GM18499 (cell line): ENCODE results near the gene INPP5K.
A peak's percentile ranks its signal among the peaks of the same experiment; 100 is the strongest.
"Not testable (repeated sequence)": the region's sequence is repeated elsewhere in the genome, so short reads cannot be mapped to it uniquely, and the experiment has no call there.

Experiments
- ATAC-seq: cut with Tn5 transposase; IDR thresholded peaks from one replicate; pipeline ENCODE4 v1.9.1; 2021; ENCODE audit warnings: moderate number of reproducible peaks; ENCODE audit not compliant: insufficient read depth, unreplicated experiment

The INPP5K gene

DNA sequence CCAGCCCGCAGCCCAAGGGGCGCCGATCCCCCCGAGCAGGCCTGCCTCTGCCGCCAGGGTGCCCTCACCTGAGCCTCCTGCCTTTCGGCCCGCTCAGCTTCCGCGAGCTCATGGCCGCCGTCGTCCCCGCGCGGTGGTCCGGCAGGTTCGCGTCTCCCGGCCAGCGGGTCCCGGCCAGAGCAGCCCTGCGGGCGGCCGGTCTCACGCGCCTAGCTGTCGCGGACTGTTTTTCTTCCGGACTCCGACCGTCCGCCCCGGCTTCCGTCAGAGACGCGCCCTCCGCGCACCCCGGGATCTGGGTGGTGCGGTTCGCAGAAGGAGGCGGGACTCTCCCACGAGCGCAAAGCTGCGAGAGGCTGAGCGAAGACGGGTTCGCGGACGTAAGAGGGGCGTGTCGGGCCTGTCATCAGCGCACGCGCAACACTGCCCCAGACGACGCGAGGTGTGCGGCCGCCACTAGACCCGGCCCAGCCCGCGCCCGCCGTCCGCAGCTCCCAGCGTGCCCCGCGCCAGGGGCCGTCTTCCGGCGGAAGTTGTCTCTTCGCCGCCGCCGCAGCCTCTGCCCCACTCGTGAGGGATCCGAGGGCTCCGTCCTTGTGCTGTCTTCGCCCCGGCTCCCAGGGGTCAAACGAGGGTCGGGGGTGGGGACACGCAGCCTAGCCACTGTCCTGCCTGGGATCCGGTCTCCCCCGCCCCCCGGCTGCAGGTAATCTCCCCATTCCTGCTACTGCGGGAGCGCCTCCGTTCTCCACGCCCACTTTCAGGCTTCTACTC lies at the start of gene INPP5K:
INPP5K (minus strand) TSS at position 225 of the 774 bp plus-strand sequence; CDS start at position 112, 113 bp downstream.
- peak; percentile 50 for ATAC-seq

DNA sequence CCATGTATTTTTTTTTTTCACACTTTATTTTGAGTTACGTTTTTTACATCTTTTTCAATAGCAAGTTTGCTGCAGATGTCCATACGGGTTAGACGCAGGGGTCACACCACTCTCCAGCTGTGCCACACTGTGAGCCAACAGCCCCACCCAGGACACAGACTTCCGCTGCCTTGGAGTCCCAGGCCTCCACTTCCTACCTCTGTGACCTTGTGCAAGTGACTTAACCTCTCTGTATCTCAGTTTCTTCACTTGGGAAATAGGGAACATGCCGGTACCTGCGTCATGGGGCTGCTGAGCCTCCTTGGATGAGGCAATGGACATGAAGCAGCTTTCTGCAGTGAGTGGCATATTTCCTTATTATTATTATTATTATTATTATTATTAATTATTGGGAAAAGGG lies 49.5 kb upstream of the INPP5K start:
- ATAC-seq, result no peak

DNA sequence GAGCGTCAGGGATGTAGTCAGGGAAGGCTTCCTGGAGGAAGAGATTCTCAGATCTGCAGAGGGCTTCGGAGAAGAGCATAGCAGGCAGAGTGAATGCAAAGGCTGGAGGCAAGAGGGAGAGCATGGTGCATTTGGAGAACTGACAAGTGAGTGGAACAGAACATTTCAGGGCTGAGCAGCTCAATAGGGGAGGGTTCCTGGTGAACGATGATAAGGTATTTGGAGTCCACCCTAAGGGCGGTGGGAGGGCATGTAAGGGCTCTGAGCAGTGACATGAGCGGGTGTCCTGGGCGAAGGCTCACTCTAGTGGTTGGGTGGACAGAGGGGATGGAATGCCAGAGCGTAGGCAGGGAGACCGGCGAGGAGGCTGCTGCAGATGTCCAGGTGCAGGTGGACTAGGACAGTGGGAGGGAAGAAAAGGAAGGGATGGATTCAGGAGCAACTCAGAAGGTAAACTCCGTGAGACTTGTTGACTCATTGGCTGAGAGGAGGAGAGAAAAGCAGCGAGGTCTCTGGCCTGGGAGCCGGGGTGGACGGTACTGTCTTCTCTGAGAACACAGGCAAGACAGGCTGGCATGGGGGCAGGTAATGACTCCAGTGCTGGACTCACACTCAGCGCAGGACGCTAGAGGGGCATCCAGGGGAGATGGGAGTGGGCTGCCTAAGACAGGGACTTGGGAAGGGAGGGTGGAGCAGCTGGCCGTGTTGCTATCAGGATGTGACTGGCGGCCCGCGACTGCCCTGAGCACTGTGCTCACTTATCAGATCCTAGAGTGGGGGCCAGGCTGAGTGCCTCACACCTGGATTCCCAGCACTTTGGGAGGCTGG lies 47.6 kb upstream of the INPP5K start:
- no peak for ATAC-seq

DNA sequence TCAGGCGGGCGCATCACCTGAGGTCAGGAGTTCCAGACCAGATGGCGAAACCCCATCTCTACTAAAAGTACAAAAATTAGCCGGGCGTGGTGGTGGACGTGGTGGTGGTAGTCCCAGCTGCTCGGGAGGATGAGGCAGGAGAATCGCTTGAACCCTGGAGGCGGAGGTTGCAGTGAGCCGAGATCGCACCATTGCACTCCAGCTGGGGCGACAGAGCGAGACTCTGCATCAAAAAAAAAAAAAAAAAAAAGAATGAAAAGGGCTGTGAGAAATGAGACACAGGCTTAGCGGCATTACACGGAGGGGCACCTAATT lies 47.0 kb upstream of the INPP5K start:
- not testable (repeated sequence) for ATAC-seq

DNA sequence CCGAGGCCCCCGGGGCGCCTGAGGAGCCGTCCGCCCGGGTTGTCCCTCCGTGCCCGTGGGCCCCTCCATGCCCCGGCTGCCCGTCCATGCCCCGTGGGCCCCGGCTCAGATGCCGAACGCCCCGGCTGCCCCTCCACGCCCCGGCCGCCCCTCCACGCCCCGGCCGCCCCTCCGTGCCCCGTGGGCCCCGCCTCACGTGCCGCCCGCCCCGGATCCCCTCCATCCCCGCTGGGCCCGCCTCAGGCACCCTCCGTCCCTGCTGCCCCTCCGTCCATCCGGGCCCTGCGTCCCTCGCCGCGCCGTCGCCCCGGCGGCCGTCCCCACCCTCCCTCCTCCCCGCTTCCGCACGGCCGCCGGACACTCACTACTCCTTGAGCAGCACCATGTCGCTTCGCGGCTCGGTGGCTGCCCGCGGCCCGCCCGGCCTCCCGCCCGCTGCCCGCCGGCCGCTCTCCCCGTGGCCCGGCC lies 45.8 kb upstream of the INPP5K start:
- ATAC-seq, result no peak

DNA sequence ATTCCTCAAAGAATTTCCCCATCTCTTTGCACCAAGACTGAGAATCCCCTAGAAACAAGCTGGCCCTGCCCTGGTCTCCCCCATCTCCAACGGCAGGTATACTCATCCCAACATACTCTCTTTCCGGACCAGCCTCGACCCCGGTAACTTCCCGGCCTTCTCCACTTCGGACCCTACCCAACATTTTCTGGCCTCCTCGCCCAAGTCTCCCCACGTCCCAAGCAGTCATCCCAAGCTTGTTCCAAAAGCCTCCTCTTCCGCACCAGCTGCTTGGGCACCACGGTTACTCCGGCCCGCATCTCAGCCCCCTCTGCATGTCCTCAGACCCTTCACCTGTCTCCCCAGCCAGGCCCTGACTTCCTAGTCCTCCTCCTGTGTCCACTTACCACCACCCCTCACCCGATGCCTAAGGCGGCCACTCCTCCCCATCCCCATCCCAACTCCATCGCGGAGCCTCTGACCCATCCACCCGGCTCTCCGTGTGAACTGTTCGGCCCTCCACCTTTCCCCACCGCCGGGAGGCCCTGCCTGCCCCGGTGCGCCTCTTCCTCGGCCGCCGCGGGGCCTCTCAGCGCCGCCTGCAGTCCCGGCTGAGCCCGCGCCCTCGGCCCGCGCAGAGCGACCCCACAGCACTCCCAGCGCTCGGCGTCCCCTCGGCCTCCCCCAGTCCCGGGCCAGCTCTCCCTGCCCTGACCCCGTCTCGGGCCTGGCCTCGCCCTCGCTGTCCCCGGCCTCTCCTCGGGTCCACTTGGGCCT lies 45.2 kb upstream of the INPP5K start:
- ATAC-seq, result no peak

DNA sequence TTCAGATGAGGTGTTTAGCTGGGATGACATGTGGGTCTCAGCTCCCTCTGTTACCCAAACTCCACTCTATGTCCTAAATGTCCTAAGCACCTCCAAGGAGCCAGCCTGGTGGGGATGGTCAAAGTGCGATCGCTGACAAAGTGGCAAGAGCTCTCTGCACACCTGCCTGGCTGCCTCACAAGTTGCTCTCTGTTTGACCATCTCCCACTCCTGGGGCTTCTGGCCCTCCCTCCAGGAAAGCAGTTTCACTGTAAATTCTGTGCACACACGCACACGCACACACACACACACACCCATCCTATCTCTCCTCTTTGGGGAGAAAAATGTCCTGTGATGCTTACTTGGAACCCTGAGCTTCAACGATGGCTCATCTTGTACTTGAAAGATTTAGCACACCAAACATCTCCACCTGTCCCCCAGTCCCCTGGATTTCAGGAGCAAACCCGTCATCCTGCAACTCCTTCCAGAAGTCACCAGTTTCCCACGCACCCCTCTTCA lies 44.5 kb upstream of the INPP5K start:
- no peak for ATAC-seq

DNA sequence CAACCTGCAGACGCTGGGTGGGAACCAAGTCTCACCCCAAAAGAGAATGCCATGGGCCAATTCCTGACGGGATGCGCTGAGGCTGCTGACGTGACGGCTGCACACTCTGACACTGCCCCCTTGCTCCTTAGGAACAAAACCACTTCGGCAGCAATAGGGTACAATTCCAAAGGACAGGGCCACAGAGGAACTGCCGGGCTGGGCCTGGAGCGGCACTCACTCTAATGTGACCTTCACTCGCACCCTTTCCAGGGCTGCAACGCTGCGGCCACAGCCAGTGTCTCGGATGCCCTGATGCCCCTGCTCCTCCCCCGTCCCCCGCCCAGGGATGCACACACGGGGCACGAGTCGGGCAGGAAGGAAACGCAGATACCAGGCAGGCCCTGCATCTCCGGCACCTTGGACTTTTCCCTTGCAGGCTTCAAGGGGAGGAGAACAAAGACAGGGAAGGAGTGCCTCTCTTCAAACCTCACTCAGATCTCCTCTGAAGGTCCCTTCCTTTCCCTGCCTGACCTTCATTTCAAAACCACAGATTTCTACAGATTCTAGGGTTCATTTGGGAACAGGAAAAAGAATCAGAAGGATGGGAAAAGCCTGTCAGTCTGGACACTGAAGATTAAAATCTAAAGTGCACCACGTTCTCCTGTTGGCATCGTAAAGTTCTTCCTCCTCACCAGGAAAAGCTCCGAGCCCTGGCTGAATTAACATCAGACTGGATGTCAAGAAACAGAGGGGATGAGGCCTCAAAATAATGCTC lies 43.9 kb upstream of the INPP5K start:
- no peak for ATAC-seq

DNA sequence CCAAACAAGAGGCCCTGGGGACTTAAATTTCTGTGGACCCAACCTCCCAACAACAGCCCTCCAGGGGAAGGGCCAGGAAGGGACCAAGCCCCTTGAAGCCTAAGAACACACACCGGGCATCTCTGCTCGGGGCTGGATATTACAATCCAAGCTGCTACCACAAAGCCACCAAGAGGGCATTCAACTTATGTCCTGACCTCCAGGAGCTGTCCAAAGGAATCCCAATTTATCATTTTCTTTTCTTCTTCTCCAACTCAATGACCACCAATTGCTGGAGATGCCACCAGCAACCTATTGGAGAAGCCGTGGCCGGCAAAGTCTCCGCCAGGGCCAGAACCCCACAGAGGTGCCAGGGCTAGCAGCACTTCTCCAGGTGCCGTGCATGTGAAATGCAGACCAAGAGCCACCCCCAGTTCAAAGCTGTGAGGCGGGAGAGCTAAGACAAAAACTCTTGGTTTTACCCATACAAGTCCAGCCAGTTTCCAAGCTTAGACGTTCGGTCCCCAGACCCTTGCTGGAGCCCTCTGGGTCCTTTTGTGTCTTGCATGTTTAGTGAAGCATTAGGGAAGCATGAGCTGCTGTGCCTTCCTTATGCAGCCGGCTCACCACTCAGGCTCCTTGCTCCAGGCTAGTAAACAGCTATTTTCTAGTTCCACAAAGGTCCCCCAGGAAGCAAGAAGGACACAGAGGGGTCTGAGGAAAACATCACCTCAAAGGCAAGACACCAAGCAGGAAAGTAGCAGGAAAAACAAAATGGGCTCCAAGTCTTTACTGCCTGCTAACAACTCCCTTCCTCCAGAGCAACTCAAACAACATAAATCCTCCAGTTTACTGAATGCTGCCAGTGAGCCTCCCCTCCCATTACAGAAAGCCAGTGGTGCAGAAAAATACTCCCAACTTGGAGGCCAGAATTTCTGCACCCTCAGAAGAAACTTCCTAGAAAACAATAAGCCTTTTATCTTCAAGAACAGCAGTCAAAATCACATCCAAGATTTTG lies 42.9 kb upstream of the INPP5K start:
- ATAC-seq, result no peak

DNA sequence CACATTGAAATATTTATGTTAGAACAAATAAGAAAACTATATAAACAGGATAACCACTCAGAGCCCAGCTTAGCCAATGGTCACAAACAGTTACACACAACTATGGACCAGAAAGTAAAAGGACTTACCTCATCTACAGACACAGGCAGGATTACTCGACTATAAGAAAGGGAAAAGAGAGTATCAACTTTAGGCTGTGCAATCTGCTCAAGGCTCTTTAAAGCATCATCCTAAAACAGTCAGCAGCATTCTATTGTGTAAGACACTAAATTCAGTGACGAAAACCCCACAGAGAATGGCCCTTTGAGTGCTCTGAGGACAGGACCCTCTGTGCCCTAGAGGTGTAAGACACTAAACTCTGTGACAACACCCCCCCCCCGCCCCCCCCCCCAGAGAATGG lies 42.0 kb upstream of the INPP5K start:
- no peak for ATAC-seq

DNA sequence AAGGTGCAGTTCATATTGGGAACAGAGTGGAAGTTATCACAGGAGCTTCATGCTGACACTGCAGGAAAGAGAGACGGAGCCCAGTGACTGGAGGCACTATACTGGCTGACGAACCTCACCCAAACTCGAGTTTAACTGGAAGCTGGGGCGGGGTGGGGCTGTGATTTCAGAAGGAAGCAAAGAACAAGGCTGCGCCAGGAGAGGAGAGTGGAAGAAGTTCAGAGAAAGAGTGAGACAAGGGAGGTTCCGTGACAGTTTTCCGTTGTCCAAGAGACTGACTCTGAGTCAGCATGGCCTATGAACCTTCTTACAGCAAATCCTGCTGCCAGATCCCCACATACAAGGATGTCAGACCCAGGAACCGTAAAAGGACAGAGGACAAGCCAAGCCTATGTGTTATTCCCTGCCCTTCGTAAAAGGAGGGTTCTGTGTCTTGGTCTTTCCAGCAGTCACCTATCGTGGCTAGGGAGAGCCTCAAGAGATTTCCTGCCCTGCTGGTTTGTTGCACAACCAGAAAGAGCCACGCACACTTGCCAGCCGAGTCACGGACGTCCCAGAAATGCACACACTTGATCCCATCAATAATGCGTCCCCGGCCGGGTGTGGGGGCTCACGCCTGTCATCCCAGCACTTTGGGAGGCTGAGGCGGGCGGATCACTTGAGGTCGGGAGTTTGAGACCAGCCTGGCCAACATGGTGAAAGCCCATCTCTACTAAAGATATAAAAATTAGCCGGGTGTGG lies 41.1 kb upstream of the INPP5K start:
- no peak for ATAC-seq

DNA sequence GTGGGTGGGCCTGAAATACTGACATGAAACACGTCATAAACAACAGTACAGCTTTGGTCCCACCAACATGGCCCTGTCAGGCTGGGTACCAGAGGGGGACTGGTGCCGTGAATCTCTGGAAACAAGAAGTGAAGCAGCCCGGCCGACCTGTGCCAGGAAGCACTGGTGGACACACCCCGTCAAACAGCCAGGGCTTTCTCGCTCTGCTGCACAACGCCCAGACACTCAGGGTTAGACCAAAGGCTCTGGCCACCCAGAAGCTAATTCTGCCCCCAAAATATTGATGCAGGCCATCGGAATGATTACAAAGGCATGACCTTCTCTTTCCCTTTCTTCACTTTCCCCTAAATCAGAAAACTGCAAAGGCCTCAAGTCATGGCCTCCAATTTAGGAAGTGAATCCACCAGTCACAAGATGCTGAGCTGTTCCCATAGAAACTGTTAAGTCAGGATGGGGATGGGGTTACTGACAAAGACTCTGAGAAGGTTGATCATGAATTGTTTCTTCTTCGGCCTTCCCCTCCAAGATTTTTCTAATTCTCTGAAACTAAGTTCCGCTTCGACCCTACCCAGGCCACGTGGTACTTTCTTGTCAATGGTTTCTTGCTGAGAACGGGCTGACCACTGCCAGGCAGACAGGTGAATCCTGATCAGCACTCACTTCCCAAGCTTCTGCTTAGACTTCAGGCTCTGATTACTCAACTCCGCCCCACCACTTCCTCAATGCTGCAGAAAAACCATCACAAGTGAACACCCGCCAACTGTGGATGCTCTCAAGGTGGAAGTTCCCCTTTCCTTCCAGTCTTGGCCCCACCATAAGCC lies 39.4 kb upstream of the INPP5K start:
- ATAC-seq, result no peak

DNA sequence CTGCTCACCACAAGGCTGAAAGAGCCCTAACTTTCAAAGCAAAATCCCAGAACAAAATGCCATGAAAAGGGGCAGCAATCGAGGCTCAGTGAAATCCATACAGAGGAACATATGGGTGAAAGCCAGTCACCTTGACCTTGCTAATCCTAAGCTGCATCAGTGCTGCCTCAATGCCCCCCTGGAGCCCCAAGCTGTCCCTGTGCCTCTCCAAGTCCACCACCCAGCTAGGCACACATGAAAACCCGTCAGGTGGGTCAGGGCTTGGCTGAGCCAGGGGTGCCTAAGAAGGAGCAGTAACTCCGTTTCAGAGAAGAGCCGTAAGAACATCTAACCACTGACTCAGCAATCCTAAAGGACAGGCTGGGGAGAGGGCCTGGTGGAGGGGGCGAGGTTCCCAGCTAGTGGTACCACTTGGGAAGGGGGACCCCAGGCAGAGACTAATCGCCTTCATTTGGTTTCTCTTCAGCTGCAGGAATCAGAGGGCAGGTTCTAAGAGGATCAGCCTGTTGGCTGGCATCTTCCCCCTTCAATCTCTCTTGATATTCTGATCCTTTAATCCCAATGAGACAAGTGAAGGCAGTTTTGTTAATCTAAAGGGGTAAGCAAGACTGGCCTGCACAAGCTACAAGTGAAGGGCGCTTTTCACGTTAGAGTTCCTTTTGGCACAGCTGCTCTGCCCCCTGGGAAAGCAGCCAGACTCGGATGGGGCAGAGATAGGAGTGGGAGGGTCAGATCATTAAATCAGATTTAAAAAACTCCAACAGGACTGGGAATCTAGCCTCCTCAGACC lies 38.5 kb upstream of the INPP5K start:
- ATAC-seq, result no peak

DNA sequence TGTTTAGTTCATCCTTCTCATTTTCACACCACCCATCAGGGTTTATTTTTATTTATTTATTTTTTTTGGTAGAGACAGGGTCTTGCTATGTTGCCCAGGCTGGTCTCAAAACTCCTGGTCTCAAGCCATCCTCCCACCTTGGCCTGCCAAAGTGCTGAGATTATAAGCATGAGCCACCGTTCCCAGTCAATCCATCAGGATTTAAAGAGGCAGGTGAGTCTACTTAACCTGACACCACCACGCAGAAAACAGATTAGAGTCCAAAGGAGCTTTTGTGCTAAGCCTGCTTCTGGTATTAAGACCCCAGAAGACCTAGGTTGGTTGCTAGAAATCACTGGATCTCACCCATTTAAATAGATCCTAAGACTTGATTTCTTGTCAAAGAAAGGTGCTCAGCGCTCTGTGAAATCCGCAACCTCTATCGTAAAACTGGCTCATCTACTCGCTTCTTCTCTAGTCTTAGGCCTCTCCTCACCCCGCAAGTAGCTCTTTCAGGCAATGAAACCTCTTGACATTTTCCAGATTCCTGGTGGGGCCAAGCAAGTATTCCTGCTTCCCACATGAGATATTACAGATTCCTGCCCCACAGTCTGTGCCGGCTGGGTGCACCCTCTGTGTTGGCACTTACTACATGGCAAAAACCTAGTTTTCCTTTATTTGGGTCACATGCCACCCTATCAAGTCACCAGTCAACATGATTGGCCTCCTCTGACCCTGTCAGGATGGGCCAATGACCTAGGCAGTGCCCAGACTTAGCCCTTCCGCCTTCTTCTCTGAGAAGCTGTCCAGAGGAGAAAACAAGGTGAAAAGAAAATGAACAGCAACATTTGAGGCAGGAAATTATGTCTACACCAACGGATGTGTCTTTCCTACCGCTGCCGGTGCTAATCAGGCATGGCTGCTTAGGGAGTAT lies 37.2 kb upstream of the INPP5K start:
- ATAC-seq, result no peak

DNA sequence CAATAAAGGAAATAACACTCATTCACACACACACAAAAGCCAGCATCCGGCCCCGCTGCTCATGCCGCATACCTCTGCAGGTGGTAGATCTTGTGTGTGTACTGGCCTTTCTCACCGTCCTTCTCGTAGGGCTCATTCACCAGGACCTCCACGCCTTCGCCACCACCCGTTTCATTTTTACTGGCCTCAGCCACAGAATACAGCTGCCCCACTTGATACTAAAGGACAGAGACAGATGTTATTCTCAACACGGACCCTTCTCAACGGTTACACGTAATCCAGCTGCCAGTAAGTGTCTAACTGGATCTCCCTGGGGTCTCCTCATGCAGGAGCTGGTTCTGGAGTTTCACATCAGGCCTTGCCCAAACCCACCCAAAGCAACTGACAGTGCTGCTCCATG lies 36.5 kb upstream of the INPP5K start:
- ATAC-seq, result no peak

DNA sequence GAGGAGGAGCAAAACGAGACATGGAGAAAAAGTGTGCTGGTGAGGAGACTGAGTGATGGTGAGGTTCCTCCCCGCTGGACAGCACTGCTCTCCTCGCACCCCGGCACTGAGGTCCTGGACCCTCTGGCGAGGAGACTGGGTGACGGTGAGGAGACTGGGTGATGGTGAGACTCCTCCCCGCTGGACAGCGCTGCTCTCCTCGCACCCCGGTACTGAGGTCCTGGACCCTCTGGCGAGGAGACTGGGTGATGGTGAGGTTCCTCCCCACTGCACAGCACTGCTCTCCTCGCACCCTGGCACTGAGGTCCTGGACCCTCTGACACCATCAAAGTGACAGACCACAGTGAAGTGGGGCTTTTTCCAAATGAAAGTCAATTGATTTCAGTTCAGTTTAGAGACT lies 35.3 kb upstream of the INPP5K start:
- ATAC-seq, result no peak
